Mesenchymal stem cell (in vitro differentiated cells and primary cell): ENCODE measurements around the gene UGT1A4.

Experiments used
- DNase-seq: peaks from one replicate; pipeline ENCODE4 v3.0.0-alpha.2; 2013
- H2AFZ ChIP-seq: one replicate; pipeline ENCODE4 v1.6.1; 2013; ENCODE audit warnings: low read depth, mild to moderate bottlenecking, control low read depth, inconsistent platforms, low read length, moderate library complexity
- H2AK5ac ChIP-seq: 2 replicates; pipeline ENCODE4 v1.6.1; 2013; ENCODE audit warnings: low read length, moderate library complexity, mild to moderate bottlenecking, inconsistent platforms; ENCODE audit not compliant: severe bottlenecking
- H2BK120ac ChIP-seq: one replicate; pipeline ENCODE4 v1.6.1; 2013; ENCODE audit warnings: low read depth, mild to moderate bottlenecking, inconsistent platforms, low read length, moderate library complexity
- H2BK12ac ChIP-seq, 2 experiments: one replicate each; pipeline ENCODE4 v1.6.1; 2013; ENCODE audit warnings: inconsistent platforms in 2 of 2, low read length in 2 of 2, mild to moderate bottlenecking in 2 of 2, moderate library complexity in 2 of 2, control low read depth in 1 of 2
- H2BK15ac ChIP-seq: one replicate; pipeline ENCODE4 v1.6.1; 2013; ENCODE audit warnings: mild to moderate bottlenecking, low read depth, inconsistent platforms; ENCODE audit not compliant: poor library complexity, severe bottlenecking
- H2BK5ac ChIP-seq: 2 replicates; pipeline ENCODE4 v1.6.1; 2013; ENCODE audit warnings: low read depth, mild to moderate bottlenecking, low read length, control low read depth, inconsistent platforms; ENCODE audit not compliant: poor library complexity, severe bottlenecking
- H3K14ac ChIP-seq, 2 experiments: one replicate each; pipeline ENCODE4 v1.6.1; 2013; ENCODE audit warnings: inconsistent platforms in 2 of 2, low read length in 2 of 2, control low read depth in 1 of 2, mild to moderate bottlenecking in 1 of 2, moderate library complexity in 1 of 2
- H3K18ac ChIP-seq, 2 experiments: one replicate each; pipeline ENCODE4 v1.6.1; 2013; ENCODE audit warnings: inconsistent platforms in 2 of 2, low read length in 2 of 2, control low read depth in 1 of 2, low read depth in 1 of 2, mild to moderate bottlenecking in 1 of 2
- H3K23ac ChIP-seq, 2 experiments: one replicate each; pipeline ENCODE4 v1.6.1; 2013; ENCODE audit warnings: inconsistent platforms in 2 of 2, low read length in 2 of 2, mild to moderate bottlenecking in 2 of 2, moderate library complexity in 2 of 2, control low read depth in 1 of 2
- H3K27ac ChIP-seq: 2 replicates; pipeline ENCODE4 v1.5.1; 2013; ENCODE audit warnings: mild to moderate bottlenecking, moderate library complexity, low read length, control low read depth, inconsistent platforms; ENCODE audit not compliant: poor library complexity, severe bottlenecking
- H3K27me3 ChIP-seq, 2 experiments: 2 replicates each; pipeline versions ENCODE4 v1.6.1 to v1.7.0; 2013; ENCODE audit warnings: low read length in 2 of 2, mild to moderate bottlenecking in 2 of 2, moderate library complexity in 2 of 2, control low read depth in 1 of 2, inconsistent platforms in 1 of 2; ENCODE audit not compliant: control insufficient read depth in 1 of 2, insufficient read depth in 1 of 2
- H3K36me3 ChIP-seq, 2 experiments: 2 replicates each; pipeline versions ENCODE4 v1.6.1 to v1.7.0; 2013; ENCODE audit warnings: low read length in 2 of 2, control low read depth in 1 of 2, inconsistent platforms in 1 of 2, low read depth in 1 of 2, mild to moderate bottlenecking in 1 of 2; ENCODE audit not compliant: insufficient read depth in 2 of 2, control insufficient read depth in 1 of 2
- H3K4ac ChIP-seq, 2 experiments: one replicate each; pipeline ENCODE4 v1.6.1; 2013; ENCODE audit warnings: inconsistent platforms in 2 of 2, low read length in 2 of 2, mild to moderate bottlenecking in 2 of 2, moderate library complexity in 2 of 2, control low read depth in 1 of 2, low read depth in 1 of 2
- H3K4me1 ChIP-seq: 2 replicates; pipeline ENCODE4 v1.6.1; 2013; ENCODE audit warnings: low read depth, low read length, control low read depth; ENCODE audit not compliant: control insufficient read depth, insufficient read depth
- H3K4me2 ChIP-seq: 2 replicates; pipeline ENCODE4 v1.6.1; 2013; ENCODE audit warnings: low read length, mild to moderate bottlenecking, inconsistent platforms; ENCODE audit not compliant: poor library complexity, severe bottlenecking
- H3K4me3 ChIP-seq, 2 experiments: 2 replicates each; pipeline versions ENCODE4 v1.5.1 to v1.7.0; 2013; ENCODE audit warnings: low read length in 2 of 2, mild to moderate bottlenecking in 2 of 2, control low read depth in 1 of 2, low read depth in 1 of 2; ENCODE audit not compliant: insufficient read depth in 1 of 2
- H3K79me1 ChIP-seq: replicated peaks from 2 replicates; pipeline ENCODE4 v1.6.1; 2013; ENCODE audit warnings: mild to moderate bottlenecking, control low read depth, low read length, inconsistent platforms; ENCODE audit not compliant: poor library complexity, severe bottlenecking
- H3K9ac ChIP-seq: 2 replicates; pipeline ENCODE4 v1.7.0; 2013; ENCODE audit warnings: mild to moderate bottlenecking, low read length, moderate library complexity
- H3K9me3 ChIP-seq: 2 replicates; pipeline ENCODE4 v1.7.0; 2013; ENCODE audit warnings: mild to moderate bottlenecking, low read length; ENCODE audit not compliant: control insufficient read depth
- H4K8ac ChIP-seq: one replicate; pipeline ENCODE4 v1.6.1; 2013; ENCODE audit warnings: inconsistent platforms, mild to moderate bottlenecking, low read length, moderate library complexity
- H4K91ac ChIP-seq: one replicate; pipeline ENCODE4 v1.6.1; 2013; ENCODE audit warnings: mild to moderate bottlenecking, low read length, inconsistent platforms
- WGBS: methylation state at CpG from one replicate; pipeline ENCODE4 v1.1.7; 2013; ENCODE audit warnings: mixed read lengths; 5-methylcytosine and 5-hydroxymethylcytosine counted together

UGT1A4 gene

GRCh38 chr2:233807215-233807865, 88.8 kb downstream of the UGT1A4 start:
- Histone ChIP-seq H3K14ac (no peak overlapping the region), H2BK120ac (no peak overlapping the region), H2BK12ac (no peak overlapping the region), H3K18ac (no peak overlapping the region), H3K9me3 (no peaks in the 10 kb centered on the region), H3K23ac (no peak overlapping the region), H2AFZ (no peak overlapping the region), H2BK5ac (no peak overlapping the region), H3K4me1 (no peaks in the 10 kb centered on the region), H3K4ac (no peak overlapping the region), H3K27ac (no peak overlapping the region), H3K4me3 (no peak overlapping the region), H3K4me2 (no peak overlapping the region), H2BK15ac (no peak overlapping the region), H3K79me1 (no peaks in the 10 kb centered on the region), H4K8ac (no peak overlapping the region), H3K36me3 (peaks cover 0 to 3% of the 10 kb centered on the region in 2 experiments), H3K9ac (no peak overlapping the region), H2AK5ac (no peak overlapping the region), H4K91ac (no peak overlapping the region), H3K27me3 (peaks cover 59 to 69% of the 10 kb centered on the region in 2 experiments)
- DNase-seq = no peak
- 81% methylated on average over 12 of the region's 12 CpGs for WGBS

- peaks cover 0 to 3% of the 10 kb centered on the region in 2 experiments for H3K36me3 ChIP-seq
- no peak overlapping the region for H3K14ac ChIP-seq
- no peak overlapping the region for H2BK12ac ChIP-seq
- H4K8ac ChIP-seq = no peak overlapping the region
- 67% methylated on average over 10 of the region's 10 CpGs for WGBS
- no peak overlapping the region for H3K23ac ChIP-seq
- no peak overlapping the region for H3K4me3 ChIP-seq
- no peak overlapping the region for H2AK5ac ChIP-seq
- H3K18ac ChIP-seq = no peak overlapping the region
- peaks cover 54 to 68% of the 10 kb centered on the region in 2 experiments for H3K27me3 ChIP-seq
- H3K9ac ChIP-seq = no peak overlapping the region
- H3K4me1 ChIP-seq = no peaks in the 10 kb centered on the region
- no peak overlapping the region for H2BK120ac ChIP-seq
- no peaks in the 10 kb centered on the region for H3K79me1 ChIP-seq
- no peak overlapping the region for H2BK15ac ChIP-seq
- H3K4ac ChIP-seq = no peak overlapping the region
- H3K9me3 ChIP-seq = no peaks in the 10 kb centered on the region
- H2AFZ ChIP-seq = no peak overlapping the region
- H2BK5ac ChIP-seq = no peak overlapping the region
- no peak overlapping the region for H3K4me2 ChIP-seq
- no peak overlapping the region for H3K27ac ChIP-seq
- no peak overlapping the region for H4K91ac ChIP-seq
- no peak for DNase-seq
Measured at GRCh38 chr2:233807966-233808935, 89.7 kb downstream of the UGT1A4 start.

- H2AFZ ChIP-seq = no peak overlapping the region
- no peak overlapping the region for H3K27ac ChIP-seq
- peaks cover 0 to 3% of the 10 kb centered on the region in 2 experiments for H3K36me3 ChIP-seq
- H3K9me3 ChIP-seq = no peaks in the 10 kb centered on the region
- H2BK12ac ChIP-seq = no peak overlapping the region
- no peak overlapping the region for H3K4me2 ChIP-seq
- no peak for DNase-seq
- no peak overlapping the region for H3K9ac ChIP-seq
- no peak overlapping the region for H4K8ac ChIP-seq
- H3K4ac ChIP-seq = no peak overlapping the region
- no peak overlapping the region for H3K23ac ChIP-seq
- no peak overlapping the region for H2AK5ac ChIP-seq
- no peak overlapping the region for H2BK5ac ChIP-seq
- H3K18ac ChIP-seq = no peak overlapping the region
- H2BK15ac ChIP-seq = no peak overlapping the region
- H3K4me3 ChIP-seq = no peak overlapping the region
- no peaks in the 10 kb centered on the region for H3K4me1 ChIP-seq
- no peak overlapping the region for H4K91ac ChIP-seq
- WGBS = 74% methylated on average over 6 of the region's 6 CpGs
- peaks cover 34 to 63% of the 10 kb centered on the region in 2 experiments for H3K27me3 ChIP-seq
- H3K14ac ChIP-seq = no peak overlapping the region
- H3K79me1 ChIP-seq = no peaks in the 10 kb centered on the region
- H2BK120ac ChIP-seq = no peak overlapping the region
Measured at GRCh38 chr2:233810385-233810784, 91.8 kb downstream of the UGT1A4 start.

GRCh38 chr2:233811087-233811486, 92.6 kb downstream of the UGT1A4 start:
- no peak overlapping the region for H2BK120ac ChIP-seq
- no peak overlapping the region for H2BK15ac ChIP-seq
- no peak overlapping the region for H4K91ac ChIP-seq
- H3K36me3 ChIP-seq = peaks cover 0 to 3% of the 10 kb centered on the region in 2 experiments
- no peak overlapping the region for H2BK12ac ChIP-seq
- H2AK5ac ChIP-seq = no peak overlapping the region
- no peak overlapping the region for H3K23ac ChIP-seq
- no peaks in the 10 kb centered on the region for H3K9me3 ChIP-seq
- H3K27me3 ChIP-seq = peaks cover 31 to 63% of the 10 kb centered on the region in 2 experiments
- no peak overlapping the region for H3K4me3 ChIP-seq
- no peaks in the 10 kb centered on the region for H3K4me1 ChIP-seq
- no peak overlapping the region for H3K9ac ChIP-seq
- no peak overlapping the region for H2AFZ ChIP-seq
- no peak overlapping the region for H3K14ac ChIP-seq
- H3K27ac ChIP-seq = no peak overlapping the region
- H3K4ac ChIP-seq = no peak overlapping the region
- no peak overlapping the region for H4K8ac ChIP-seq
- H3K79me1 ChIP-seq = no peaks in the 10 kb centered on the region
- no peak overlapping the region for H3K4me2 ChIP-seq
- 57% methylated on average over 4 of the region's 4 CpGs for WGBS
- H2BK5ac ChIP-seq = no peak overlapping the region
- no peak overlapping the region for H3K18ac ChIP-seq
- DNase-seq = no peak
